Measurements from ENCODE around the gene DOCK4.

The DOCK4 gene

DNA sequence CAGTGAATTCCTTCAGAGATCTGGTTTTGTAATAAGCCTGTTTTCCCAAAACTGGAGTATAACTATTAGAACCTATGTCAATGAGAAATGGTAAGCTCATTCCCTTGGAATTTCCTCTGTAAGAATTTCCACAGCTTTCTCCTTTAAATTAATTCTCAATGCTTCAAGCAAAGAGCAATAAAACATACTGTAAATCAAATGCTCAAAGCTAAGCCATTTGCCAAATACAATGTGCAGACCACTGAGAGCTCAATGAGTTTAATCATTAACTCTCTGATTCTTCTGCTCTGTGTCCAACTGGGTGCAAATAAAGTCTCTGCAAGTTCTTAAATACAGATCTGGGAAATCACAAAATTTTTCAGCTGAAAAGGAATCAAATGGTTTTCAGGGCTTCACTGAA, 416.3 kb downstream of the DOCK4 start:
- DNase-seq: no peak

DNA sequence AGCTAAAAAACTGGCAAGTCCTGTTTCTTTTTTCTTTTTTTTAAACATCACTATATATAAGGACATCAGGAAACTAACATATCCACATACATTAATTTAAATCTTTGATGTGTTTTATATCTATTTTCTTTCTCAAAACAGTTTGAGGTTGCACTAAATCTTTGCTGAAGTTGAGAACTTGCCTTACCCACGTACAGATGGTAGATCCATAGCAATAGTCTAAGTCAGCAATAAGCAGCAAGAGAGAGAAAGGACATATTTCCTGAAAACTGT, 417.2 kb downstream of the DOCK4 start:
- DNase-seq: no peak

GRCh38 chr7:111788286-111789047, 417.7 kb downstream of the DOCK4 start:
- no peak for DNase-seq

- DNase-seq: no peak
These were observed 418.5 kb downstream of the DOCK4 start for GRCh38 chr7:111787741-111788140.

GRCh38 chr7:111787099-111787498, 419.1 kb downstream of the DOCK4 start:
- no peak for DNase-seq

DNA sequence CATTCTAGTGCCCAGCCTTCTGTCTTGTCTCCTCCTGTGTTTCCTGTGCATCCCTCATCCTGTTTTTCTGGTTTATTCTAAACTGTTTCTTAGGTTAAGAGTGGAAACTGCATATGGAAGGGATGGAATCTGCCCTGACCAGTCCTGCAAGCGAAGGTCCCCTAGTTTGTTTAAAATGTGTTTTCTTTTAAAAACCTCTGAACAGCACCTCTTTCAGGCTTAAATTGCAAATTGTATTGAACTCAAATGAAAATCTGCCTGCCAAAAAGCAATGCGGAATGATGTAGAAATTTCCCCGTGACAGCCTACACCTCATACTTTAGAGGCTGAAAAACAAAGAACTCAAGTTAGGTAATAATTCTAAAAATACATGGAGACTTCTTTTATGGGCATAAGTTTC, 421.1 kb downstream of the DOCK4 start:
- DNase-seq: no peak

GRCh38 chr7:111784296-111784695, 421.9 kb downstream of the DOCK4 start:
- no peak for DNase-seq

- DNase-seq: no peak
These were observed 422.3 kb downstream of the DOCK4 start for GRCh38 chr7:111783854-111784253.

DNA sequence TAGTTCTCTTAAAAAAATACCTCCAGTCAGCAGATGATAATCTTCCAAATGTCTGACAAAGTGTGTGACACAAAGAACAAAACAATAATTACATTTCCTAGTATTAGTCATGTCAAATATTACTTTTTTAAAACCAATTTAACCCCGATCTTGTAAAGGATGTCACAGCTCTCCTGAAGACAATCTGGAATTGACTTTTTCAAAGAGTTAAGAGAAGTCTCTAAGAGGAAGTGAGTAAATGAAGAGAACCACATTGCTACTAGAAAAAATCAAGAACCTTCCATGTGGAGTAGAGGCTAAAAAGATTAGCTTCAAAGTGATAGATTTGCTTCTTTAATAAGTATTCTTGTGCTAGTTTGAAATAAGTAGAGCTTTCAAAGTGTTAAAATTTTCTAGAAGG, 425.7 kb downstream of the DOCK4 start:
- DNase-seq: no peak

DNA sequence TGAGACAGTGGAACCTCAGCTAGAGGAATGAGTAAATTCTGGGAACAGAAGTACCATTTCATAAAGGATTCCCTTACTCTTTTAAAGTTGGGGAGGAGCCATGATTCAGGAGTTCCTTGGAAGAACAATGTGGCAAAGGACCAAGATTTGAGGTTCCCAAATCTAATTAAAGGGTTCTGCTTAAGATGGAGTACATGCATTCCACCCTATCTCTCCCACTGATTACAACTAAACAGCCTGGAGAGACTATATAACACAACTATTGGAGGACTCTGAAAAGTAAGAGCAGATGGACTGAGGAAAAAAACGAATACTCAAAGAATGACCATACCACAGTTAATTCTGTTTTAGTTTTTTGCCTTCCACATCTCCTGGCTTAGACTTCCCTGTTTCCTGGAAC, 431.0 kb downstream of the DOCK4 start:
- DNase-seq: no peak

DNA sequence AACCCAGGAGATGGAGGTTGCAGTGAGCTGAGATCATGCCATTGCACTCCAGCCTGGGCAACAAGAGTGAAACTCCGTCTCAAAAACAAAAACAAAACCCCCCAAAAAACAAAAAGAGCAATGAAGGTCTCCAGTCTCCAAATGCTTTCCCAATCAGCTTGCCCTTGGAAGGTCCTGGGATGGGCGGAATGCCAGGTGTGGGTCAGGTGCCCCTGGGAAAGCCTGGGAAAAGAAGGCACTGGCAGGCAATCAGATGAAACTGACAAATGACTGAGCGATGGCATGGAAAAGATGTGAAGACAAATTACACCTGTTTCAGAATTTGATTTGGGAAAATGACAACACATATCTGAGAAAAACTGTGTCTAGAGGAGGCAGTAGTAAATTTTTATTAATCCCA, 433.5 kb downstream of the DOCK4 start:
- DNase-seq: no peak

GRCh38 chr7:111771638-111772037, 434.6 kb downstream of the DOCK4 start:
- DNase-seq: no peak

- no peak for DNase-seq
These were observed 436.1 kb downstream of the DOCK4 start for GRCh38 chr7:111770116-111770515.

DNA sequence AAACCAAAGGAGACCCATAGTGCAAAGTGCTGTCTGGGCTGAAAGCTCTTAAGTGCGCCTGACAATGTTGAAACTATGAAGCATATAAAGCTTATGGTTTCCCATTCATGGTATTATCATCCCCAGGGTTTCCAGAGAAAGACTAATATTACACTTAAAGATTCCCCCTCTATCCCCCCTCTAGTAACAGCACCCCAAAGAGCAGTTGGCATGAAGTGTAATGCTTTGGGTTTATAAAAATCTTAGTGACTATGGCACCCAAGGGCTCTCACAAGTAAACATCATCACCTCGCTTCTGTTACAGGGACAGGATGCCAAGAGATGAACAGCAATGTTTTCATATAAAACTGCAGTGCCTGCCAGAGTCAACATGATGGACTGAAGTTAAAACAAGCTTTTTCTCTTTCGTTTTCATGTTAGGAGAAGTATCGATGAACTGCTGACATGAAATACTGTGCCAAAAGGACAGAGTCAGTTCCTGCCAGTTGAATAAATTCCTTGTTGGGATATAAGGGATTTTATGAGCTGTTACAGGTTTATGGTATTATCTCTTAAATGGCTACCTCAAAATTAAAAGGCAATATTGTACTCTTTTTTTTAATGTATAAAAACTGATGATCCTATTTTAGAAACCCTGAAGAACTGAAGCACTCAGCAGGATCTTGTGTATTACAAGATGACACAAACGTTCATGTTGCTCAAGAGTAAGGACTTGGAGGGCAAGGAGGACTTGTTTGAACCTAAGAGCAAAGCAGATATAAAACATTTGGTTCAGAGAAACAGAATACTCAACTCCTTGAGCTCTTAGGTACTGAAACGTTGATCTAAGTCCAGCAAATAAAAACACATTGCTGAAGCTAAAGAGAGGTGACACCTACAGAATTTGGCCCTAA, 440.2 kb downstream of the DOCK4 start:
- DNase-seq: no peak

GRCh38 chr7:111763221-111763801, 442.9 kb downstream of the DOCK4 start:
- peak; percentile 69 for DNase-seq

- no peak for DNase-seq
These were observed 443.4 kb downstream of the DOCK4 start for GRCh38 chr7:111762799-111763198.

- DNase-seq: no peak
These were observed 444.0 kb downstream of the DOCK4 start for GRCh38 chr7:111762211-111762610.

DNA sequence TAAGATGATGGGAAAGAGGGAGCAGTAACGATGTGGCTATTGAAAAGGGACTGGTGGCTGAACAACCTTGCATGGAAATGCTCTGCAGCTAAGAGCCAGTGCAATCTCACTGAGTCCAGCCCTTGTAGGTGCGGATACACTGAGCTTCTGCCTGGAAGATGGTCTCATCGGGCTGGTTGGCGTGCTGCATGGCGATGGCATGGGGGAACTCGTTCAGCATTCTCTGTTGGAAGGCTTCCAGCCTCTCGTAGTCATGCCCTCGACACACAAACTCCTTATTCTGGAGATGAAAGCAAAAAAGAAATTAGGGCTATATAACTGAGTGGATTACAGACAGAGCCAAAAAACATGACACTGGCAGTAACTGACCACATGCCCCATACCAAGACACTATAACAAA, 446.2 kb downstream of the DOCK4 start:
- no peak for DNase-seq

GRCh38 chr7:111758332-111758731, 447.9 kb downstream of the DOCK4 start:
- no peak for DNase-seq

DNA sequence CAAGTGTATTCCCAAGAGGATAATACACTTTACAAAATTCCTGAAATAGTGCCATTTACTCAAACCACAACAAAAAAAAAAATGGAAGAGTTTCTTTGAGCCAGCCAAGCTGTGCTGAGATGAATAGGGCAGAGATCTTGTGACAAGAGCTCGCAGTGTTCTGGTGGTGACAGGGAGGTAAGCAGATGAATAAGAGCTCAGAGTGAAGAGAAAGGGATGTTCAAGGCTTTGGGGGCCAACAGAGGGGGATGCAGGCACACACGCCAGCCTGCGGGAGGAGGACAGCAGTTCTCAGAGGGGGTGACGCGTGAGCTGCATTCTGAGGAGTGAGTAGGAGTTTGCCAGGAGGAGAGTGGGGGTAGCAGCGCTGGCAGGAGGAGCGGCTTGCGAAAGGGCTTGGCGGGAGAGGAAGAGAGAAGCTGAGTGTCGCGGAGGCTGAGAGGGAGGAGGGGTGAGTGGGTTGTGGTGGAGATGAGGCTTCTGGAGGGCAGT, 449.5 kb downstream of the DOCK4 start:
- no peak for DNase-seq

- no peak for DNase-seq
These were observed 450.8 kb downstream of the DOCK4 start for GRCh38 chr7:111755383-111755782.

DNA sequence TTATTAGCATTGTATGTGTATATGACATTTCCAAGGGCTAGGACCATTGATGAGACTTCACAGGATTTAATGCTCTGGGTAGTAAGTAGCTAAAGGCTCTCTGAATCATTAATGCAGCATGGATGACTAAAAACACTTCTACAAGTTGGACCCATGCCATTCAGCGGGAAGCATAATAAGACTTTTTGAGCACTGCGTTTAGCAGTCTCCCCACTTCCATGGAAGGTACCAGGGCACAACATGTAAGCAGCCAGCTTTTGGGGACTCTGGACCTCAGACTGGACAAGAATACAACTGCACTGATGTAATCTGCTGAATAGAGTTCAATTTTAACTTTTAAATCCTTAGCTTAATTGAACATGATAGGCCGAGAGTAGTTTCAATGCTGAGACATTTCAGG, 452.2 kb downstream of the DOCK4 start:
- DNase-seq: no peak

DNA sequence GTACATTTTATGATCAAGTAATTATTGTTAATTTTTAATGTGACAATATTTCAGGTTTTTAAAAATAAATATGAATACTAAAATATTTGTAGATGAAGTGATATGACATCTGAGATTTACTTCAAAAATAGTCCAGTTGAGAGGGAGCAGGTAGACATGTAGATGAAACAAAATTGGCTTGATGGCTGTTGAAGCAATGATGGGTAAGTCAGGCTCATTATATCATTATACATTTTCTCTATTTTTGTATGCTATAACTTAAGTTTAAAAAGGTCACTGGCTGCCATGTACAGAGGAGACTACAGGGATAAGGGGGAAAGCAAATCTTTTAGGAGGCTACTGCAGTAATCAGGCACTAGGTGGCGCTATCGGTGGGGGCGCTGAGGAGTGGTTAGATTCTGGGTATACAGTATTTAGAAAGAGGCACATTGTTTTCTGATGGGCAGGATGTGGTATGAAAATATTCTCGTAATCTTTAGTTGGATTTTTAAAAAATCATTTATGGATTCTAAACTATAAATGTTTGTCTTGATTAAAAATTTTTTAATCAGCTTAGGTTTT, 454.1 kb downstream of the DOCK4 start:
- DNase-seq: peak; percentile 75

- peak; percentile 13 for DNase-seq
These were observed 455.3 kb downstream of the DOCK4 start for GRCh38 chr7:111750878-111751277.

Data from NCI-H1092 treated with DMSO at 0.1 percent for 48 hours (cell line).